B cell (primary cell): ENCODE results near the gene NACA. TPM values are rescaled to one million over a fixed set of nuclear protein-coding genes. Genes with fewer than 3 reads are reported as not detected.

Experiments
- ATAC-seq: fragments of 200-7000 bp; cut with Tn5 transposase; one replicate; pipeline ENCODE4 v1.10.0; 2021; ENCODE audit warnings: low read depth, mild to moderate bottlenecking, moderate number of reproducible peaks, moderate library complexity
- CTCF ChIA-PET: fragments of 350-600 bp; sonication (Branson Sonifier 250); formaldehyde crosslinking; loops from one replicate; lab custom pipeline; 2021; ENCODE audit warnings: antibody characterized with exemption, inconsistent platforms; lab: Charles Lee
- POLR2A ChIA-PET: fragments of 350-600 bp; sonication (Branson Sonifier 250); formaldehyde crosslinking; loops from one replicate; lab custom pipeline; 2021; ENCODE audit warnings: antibody characterized with exemption; lab: Charles Lee
- DNase-seq: peaks from one replicate; pipeline ENCODE4 v3.0.0; 2013
- H2AFZ ChIP-seq: 2 replicates; pipeline ENCODE4 v1.6.1; 2012; ENCODE audit warnings: mild to moderate bottlenecking, low read depth, low read length; ENCODE audit not compliant: insufficient read depth, poor library complexity, severe bottlenecking
- H3K27ac ChIP-seq, 2 donors: 1 replicate in 1 of 2; 2 replicates in 1 of 2; pipeline ENCODE4 v1.5.1; 2012 to 2013; ENCODE audit warnings: low read length in 2 of 2, mild to moderate bottlenecking in 2 of 2, moderate library complexity in 1 of 2
- H3K27me3 ChIP-seq, 4 experiments: fragments of 200-600 bp in 1 of 4; sonication (generic) in 1 of 4; replicated peaks in 1 of 4; 1 replicate in 2 of 4; 2 replicates in 2 of 4; pipeline versions ENCODE4 v1.6.1 to v1.7.0; 2013 to 2016; ENCODE audit warnings: low read length in 3 of 4, mild to moderate bottlenecking in 2 of 4, mixed read lengths in 1 of 4, moderate library complexity in 1 of 4; ENCODE audit not compliant: insufficient read depth in 4 of 4, control insufficient read depth in 3 of 4; ENCODE audit errors: control extremely low read depth in 1 of 4
- H3K36me3 ChIP-seq, 2 experiments: replicated peaks in 1 of 2; 1 replicate in 1 of 2; 2 replicates in 1 of 2; pipeline versions ENCODE4 v1.6.1 to v1.7.1; 2013; ENCODE audit warnings: low read length in 1 of 2; ENCODE audit not compliant: insufficient read depth in 2 of 2, control insufficient read depth in 1 of 2; ENCODE audit errors: control extremely low read depth in 1 of 2, extremely low read depth in 1 of 2
- H3K4me1 ChIP-seq, 2 donors: fragments of 200-600 bp in 1 of 2; sonication (generic) in 1 of 2; 1 replicate in 1 of 2; 2 replicates in 1 of 2; pipeline versions ENCODE4 v1.5.1 to v1.6.1; 2013 to 2017; ENCODE audit warnings: low read length in 2 of 2; ENCODE audit not compliant: control insufficient read depth in 2 of 2, insufficient read depth in 2 of 2
- H3K4me2 ChIP-seq: replicated peaks from 2 replicates; pipeline ENCODE3; 2012; ENCODE audit warnings: mild to moderate bottlenecking, low read depth, low read length; ENCODE audit not compliant: poor library complexity, severe bottlenecking
- H3K4me3 ChIP-seq, 5 experiments: fragments of 200-600 bp in 1 of 5; sonication (generic) in 1 of 5; 1 replicate in 3 of 5; 2 replicates in 2 of 5; pipeline versions ENCODE4 v1.5.1 to v1.7.0; 2011 to 2016; ENCODE audit warnings: low read length in 4 of 5, mild to moderate bottlenecking in 4 of 5, low read depth in 2 of 5, control low read depth in 1 of 5, moderate library complexity in 1 of 5; ENCODE audit not compliant: insufficient read depth in 1 of 5; ENCODE audit errors: control extremely low read depth in 1 of 5, extremely low read depth in 1 of 5
- H3K79me2 ChIP-seq: fragments of 200-600 bp; sonication (generic); one replicate; pipeline ENCODE4 v1.6.0; 2016; ENCODE audit warnings: low read length; ENCODE audit not compliant: control insufficient read depth, insufficient read depth
- H3K9ac ChIP-seq: fragments of 200-600 bp; sonication (generic); 2 replicates; pipeline ENCODE4 v1.6.1; 2017; ENCODE audit warnings: mild to moderate bottlenecking, low read length, moderate library complexity
- H3K9me3 ChIP-seq, 3 donors: one replicate each; pipeline versions ENCODE4 v1.6.1 to v1.7.1; 2013; ENCODE audit warnings: low read length in 2 of 3; ENCODE audit not compliant: control insufficient read depth in 2 of 3, insufficient read depth in 1 of 3; ENCODE audit errors: control extremely low read depth in 1 of 3
- H4K20me1 ChIP-seq: 2 replicates; pipeline ENCODE4 v1.6.0; 2012; ENCODE audit warnings: mild to moderate bottlenecking, low read length; ENCODE audit not compliant: insufficient read depth, control insufficient read depth, poor library complexity, severe bottlenecking
- H3K27ac Mint-ChIP-seq: one replicate; pipeline ENCODE4 v1.8.0; 2021; ENCODE audit warnings: mixed read lengths
- H3K27me3 Mint-ChIP-seq: one replicate; pipeline ENCODE4 v1.8.0; 2021; ENCODE audit warnings: mixed read lengths
- H3K4me1 Mint-ChIP-seq: one replicate; pipeline ENCODE4 v1.8.0; 2021; ENCODE audit warnings: mixed read lengths
- H3K4me3 Mint-ChIP-seq: one replicate; pipeline ENCODE4 v1.8.0; 2021; ENCODE audit warnings: mixed read lengths
- H3K9me3 Mint-ChIP-seq: one replicate; pipeline ENCODE4 v1.8.0; 2022; ENCODE audit warnings: mixed read lengths; ENCODE audit not compliant: insufficient read depth
- CTCF ChIP-seq: fragments of 200-600 bp; IDR thresholded peaks from one replicate; pipeline ENCODE4 v1.8.0; 2022; ENCODE audit warnings: antibody characterized with exemption, mild to moderate bottlenecking
- EZH2 ChIP-seq: IDR thresholded peaks from 2 replicates; pipeline ENCODE4 v1.6.1; 2012; ENCODE audit warnings: borderline replicate concordance, low read depth, mild to moderate bottlenecking, moderate library complexity, low read length; ENCODE audit not compliant: insufficient read depth, poor library complexity, severe bottlenecking
- WGBS: methylation state at CpG from one replicate; pipeline ENCODE4 v1.1.5; 2013; ENCODE audit warnings: missing lambda C conversion rate; ENCODE audit not compliant: insufficient coverage; 5-methylcytosine and 5-hydroxymethylcytosine counted together
- intact Hi-C: fragments of 100-400 bp; cut with micrococcal nuclease; formaldehyde crosslinking; loops from one replicate; pipeline ENCODE4 v1.10.0; 2022
- polyA plus RNA-seq: library from polyadenylated mRNA; depleted of rRNA; stranded (reverse); fragments of >200 nt; gene quantifications from 2 replicates; pipeline ENCODE4 v1.2.3, GENCODE V29; 2012
- total RNA-seq, 2 donors: library from RNA; stranded (reverse); fragments of 120-200 nt in 1 of 2; gene quantifications; 1 replicate in 1 of 2; 2 replicates in 1 of 2; pipeline versions ENCODE4 v1.2.3 to v1.2.4, GENCODE V29; 2013 to 2022

The NACA gene
- total and polyA plus RNA-seq, 2 donors (not counting 1 experiment from before 2014, with no cell fraction given) = 1,076 to 1,127 TPM

- no peak for TF ChIP-seq CTCF
- TF ChIP-seq EZH2 = no peak
- Mint-ChIP-seq H3K4me1 (peaks cover 1% of the 10 kb centered on the region), H3K9me3 (no peaks in the 10 kb centered on the region), H3K4me3 (no peak overlapping the region), H3K27me3 (no peaks in the 10 kb centered on the region), H3K27ac (no peak overlapping the region)
- Histone ChIP-seq H4K20me1 (no peaks in the 10 kb centered on the region), H3K4me2 (no peak overlapping the region), H3K9me3 (no peaks in the 10 kb centered on the region), H3K79me2 (no peaks in the 10 kb centered on the region), H3K4me3 (no peak overlapping the region), H3K36me3 (no peaks in the 10 kb centered on the region), H3K9ac (no peak overlapping the region), H2AFZ (no peak overlapping the region), H3K27me3 (no peaks in the 10 kb centered on the region), H3K27ac (no peak overlapping the region), H3K4me1 (no peaks in the 10 kb centered on the region)
- intact Hi-C loops = no loop called here
- ATAC-seq = no peak
- DNase-seq = no peak
- 82% methylated on average over 7 of the region's 7 CpGs for WGBS
- CTCF ChIA-PET = interaction anchor here (0.7 to 14.7 kb wide), 5 partner anchors 9 to 351 kb away, joined by 3 to 152 read pairs (median 23); partner anchors contain the start of gene STAT6
- POLR2A ChIA-PET = no interaction called here
These were observed 35.4 kb upstream of the NACA start for GRCh38 chr12:56760460-56760859.

GRCh38 chr12:56759263-56759908 lies 34.3 kb upstream of the NACA start:
- no peaks in the 10 kb centered on the region for H3K36me3 ChIP-seq
- no peaks in the 10 kb centered on the region for H3K9me3 ChIP-seq
- ChIA-PET POLR2A (interaction anchor here (0.7 kb wide), 1 partner anchor 352 kb away, joined by 3 read pairs; the partner anchor contains the start of gene STAT6), CTCF (interaction anchor here (0.6 to 14.7 kb wide), 9 partner anchors 21 to 352 kb away, joined by 3 to 152 read pairs (median 4); partner anchors contain the start of gene STAT6)
- H3K27me3 ChIP-seq = no peaks in the 10 kb centered on the region
- TF ChIP-seq EZH2 = no peak
- TF ChIP-seq CTCF = no peak
- no peaks in the 10 kb centered on the region for H3K9me3 Mint-ChIP-seq
- H3K9ac ChIP-seq = no peak overlapping the region
- no peak overlapping the region for H3K4me2 ChIP-seq
- H3K79me2 ChIP-seq = no peaks in the 10 kb centered on the region
- H3K4me3 Mint-ChIP-seq = no peak overlapping the region
- no peaks in the 10 kb centered on the region for H4K20me1 ChIP-seq
- H3K27ac Mint-ChIP-seq = no peak overlapping the region
- H3K27ac ChIP-seq = no peak overlapping the region
- H3K27me3 Mint-ChIP-seq = no peaks in the 10 kb centered on the region
- ATAC-seq (no peak), DNase-seq (no peak)
- no peak overlapping the region for H2AFZ ChIP-seq
- WGBS = 100% methylated on average over 3 of the region's 6 CpGs
- H3K4me1 Mint-ChIP-seq = peaks cover 1% of the 10 kb centered on the region
- H3K4me1 ChIP-seq = no peaks in the 10 kb centered on the region
- intact Hi-C loops = loop anchor here (5.0 to 10.0 kb wide), 3 partner anchors 245 to 475 kb away; partner anchors contain the start of gene LRP1
- H3K4me3 ChIP-seq = no peak overlapping the region
